Calu3 (cell line): ENCODE results near the gene RAPGEF5. TPM values are rescaled to one million over a fixed set of nuclear protein-coding genes. Genes with fewer than 3 reads are reported as not detected.
A peak's percentile ranks its signal among the peaks of the same experiment; 100 is the strongest.

ENCODE experiments used
- BruUV-seq: library from RNA; stranded (reverse); fragments of 400-500 nt; replicated peaks from 2 replicates; lab custom pipeline; 2021; lab: Mats Ljungman, UMichigan
- CTCF ChIA-PET: fragments of 300-600 bp; sonication (Branson Sonifier 250); formaldehyde crosslinking; loops from one replicate; lab custom pipeline; 2022; ENCODE audit warnings: antibody characterized with exemption; lab: Charles Lee
- DNase-seq: peaks from one replicate; pipeline ENCODE4 v3.0.0; 2022
- H3K27ac Mint-ChIP-seq: one replicate; pipeline ENCODE4 v1.8.0; 2022; ENCODE audit warnings: mixed read lengths; ENCODE audit not compliant: unreplicated experiment
- H3K27me3 Mint-ChIP-seq: one replicate; pipeline ENCODE4 v1.8.0; 2022; ENCODE audit warnings: mixed read lengths; ENCODE audit not compliant: unreplicated experiment
- H3K36me3 Mint-ChIP-seq: one replicate; pipeline ENCODE4 v1.8.0; 2022; ENCODE audit warnings: mild to moderate bottlenecking, moderate library complexity, mixed read lengths; ENCODE audit not compliant: insufficient read depth, unreplicated experiment
- H3K4me1 Mint-ChIP-seq: one replicate; pipeline ENCODE4 v1.8.0; 2022; ENCODE audit warnings: mild to moderate bottlenecking, low read depth, mixed read lengths; ENCODE audit not compliant: unreplicated experiment
- H3K4me3 Mint-ChIP-seq: one replicate; pipeline ENCODE4 v1.8.0; 2022; ENCODE audit warnings: mild to moderate bottlenecking, low read depth, moderate library complexity, mixed read lengths; ENCODE audit not compliant: unreplicated experiment
- H3K9me3 Mint-ChIP-seq: one replicate; pipeline ENCODE4 v1.8.0; 2022; ENCODE audit warnings: low read depth, mixed read lengths; ENCODE audit not compliant: unreplicated experiment
- CTCF ChIP-seq: fragments of 200-600 bp; IDR thresholded peaks from one replicate; pipeline ENCODE4 v1.8.0; 2022; ENCODE audit warnings: antibody characterized with exemption; ENCODE audit not compliant: unreplicated experiment
- intact Hi-C: fragments of 100-400 bp; cut with micrococcal nuclease; formaldehyde crosslinking; loops from one replicate; pipeline ENCODE4 v1.10.0; 2022; ENCODE audit not compliant: unreplicated experiment
- total RNA-seq: library from RNA; stranded (reverse); gene quantifications from 2 replicates; pipeline ENCODE4 v1.2.3, GENCODE V29; 2022

The RAPGEF5 gene
- total RNA-seq, 1 experiment from 2014 or later: 108 TPM

GRCh38 chr7:22348379-22348778 is 8.6 kb downstream of the RAPGEF5 start:
- peak overlapping the region; percentile 44 for H3K27ac Mint-ChIP-seq
- intact Hi-C loops: no loop called here
- no TSS peak for BruUV-seq
- TF ChIP-seq CTCF: no peak
- peaks cover 2% of the 10 kb centered on the region for H3K9me3 Mint-ChIP-seq
- H3K27me3 Mint-ChIP-seq: no peaks in the 10 kb centered on the region
- CTCF ChIA-PET: interaction anchor here (1.0 to 4.2 kb wide), 2 partner anchors 15 to 104 kb away, joined by 5 to 24 read pairs; no protein-coding TSS in a partner anchor
- DNase-seq: no peak
- peak overlapping the region; percentile 9 for H3K4me3 Mint-ChIP-seq
- peaks cover 80% of the 10 kb centered on the region for H3K4me1 Mint-ChIP-seq
- H3K36me3 Mint-ChIP-seq: peaks cover 24% of the 10 kb centered on the region

GRCh38 chr7:22346383-22347107 is 10.4 kb downstream of the RAPGEF5 start:
- peak overlapping the region; percentile 42 for H3K4me3 Mint-ChIP-seq
- no TSS peak for BruUV-seq
- no peak for TF ChIP-seq CTCF
- H3K27ac Mint-ChIP-seq: peak overlapping the region; percentile 79
- H3K4me1 Mint-ChIP-seq: peaks cover 78% of the 10 kb centered on the region
- peak; percentile 51 for DNase-seq
- H3K9me3 Mint-ChIP-seq: peaks cover 2% of the 10 kb centered on the region
- intact Hi-C loops: loop anchor here (1.0 to 2.0 kb wide), 2 partner anchors 14 to 97 kb away; no protein-coding TSS in a partner anchor
- CTCF ChIA-PET: interaction anchor here (0.7 to 4.6 kb wide), 8 partner anchors 9 to 257 kb away, joined by 3 to 34 read pairs (median 6); no protein-coding TSS in a partner anchor
- H3K36me3 Mint-ChIP-seq: peaks cover 24% of the 10 kb centered on the region
- no peaks in the 10 kb centered on the region for H3K27me3 Mint-ChIP-seq

- H3K27me3 Mint-ChIP-seq: no peaks in the 10 kb centered on the region
- H3K27ac Mint-ChIP-seq: no peak overlapping the region
- no peak for TF ChIP-seq CTCF
- H3K4me3 Mint-ChIP-seq: no peak overlapping the region
- H3K36me3 Mint-ChIP-seq: peaks cover 17% of the 10 kb centered on the region
- BruUV-seq: no TSS peak
- intact Hi-C loops: no loop called here
- DNase-seq: no peak
- peaks cover 2% of the 10 kb centered on the region for H3K9me3 Mint-ChIP-seq
- peaks cover 78% of the 10 kb centered on the region for H3K4me1 Mint-ChIP-seq
- CTCF ChIA-PET: interaction anchor here (0.9 to 4.6 kb wide), 2 partner anchors 11 to 88 kb away, joined by 3 to 34 read pairs; no protein-coding TSS in a partner anchor
Measured at GRCh38 chr7:22344655-22345054, 12.3 kb downstream of the RAPGEF5 start.

GRCh38 chr7:22343612-22344011 is 13.3 kb downstream of the RAPGEF5 start:
- peaks cover 2% of the 10 kb centered on the region for H3K9me3 Mint-ChIP-seq
- TF ChIP-seq CTCF: no peak
- no peak overlapping the region for H3K27ac Mint-ChIP-seq
- H3K4me1 Mint-ChIP-seq: peaks cover 85% of the 10 kb centered on the region
- CTCF ChIA-PET: interaction anchor here (4.6 kb wide), 1 partner anchor 10 kb away, joined by 34 read pairs; no protein-coding TSS in a partner anchor
- no TSS peak for BruUV-seq
- DNase-seq: no peak
- no peaks in the 10 kb centered on the region for H3K27me3 Mint-ChIP-seq
- peaks cover 16% of the 10 kb centered on the region for H3K36me3 Mint-ChIP-seq
- no peak overlapping the region for H3K4me3 Mint-ChIP-seq
- intact Hi-C loops: no loop called here
